ENCODE measurements around the gene RFX7.
A peak's percentile ranks its signal among the peaks of the same experiment; 100 is the strongest.
"Not testable (repeated sequence)": the region's sequence is repeated elsewhere in the genome, so short reads cannot be mapped to it uniquely, and the experiment has no call there.

The RFX7 gene

GRCh38 chr15:56207711-56208110 is 36.0 kb downstream of the RFX7 start:
- no peak overlapping the region for H3K4me3 ChIP-seq (replicated peaks; ENCODE audit: low read depth, low read length)
- no peak for TF ChIP-seq CTCF (IDR thresholded peaks at IDR 0.05; ENCODE audit: low read depth, low read length, missing control alignments)
- no peak for DNase-seq (ENCODE audit: extremely low read depth, low read depth)

- no peak for DNase-seq (ENCODE audit: extremely low read depth, low read depth)
- H3K4me3 ChIP-seq (replicated peaks; ENCODE audit: low read depth, low read length) = no peak overlapping the region
- TF ChIP-seq CTCF (IDR thresholded peaks at IDR 0.05; ENCODE audit: low read depth, low read length, missing control alignments) = no peak
Observed at GRCh38 chr15:56207092-56207491, 36.6 kb downstream of the RFX7 start.

GRCh38 chr15:56205061-56205876 is 38.4 kb downstream of the RFX7 start:
- no peak overlapping the region for H3K4me3 ChIP-seq (replicated peaks; ENCODE audit: low read depth, low read length)
- peak; percentile 27 for DNase-seq (ENCODE audit: extremely low read depth, low read depth)
- TF ChIP-seq CTCF (IDR thresholded peaks at IDR 0.05; ENCODE audit: low read depth, low read length, missing control alignments) = no peak

- H3K4me3 ChIP-seq (replicated peaks; ENCODE audit: low read depth, low read length); DNase-seq (ENCODE audit: extremely low read depth, low read depth): not testable (repeated sequence)
Observed at GRCh38 chr15:56203312-56203922, 40.3 kb downstream of the RFX7 start.

GRCh38 chr15:56202701-56203100 is 41.0 kb downstream of the RFX7 start:
- no peak for TF ChIP-seq CTCF (IDR thresholded peaks at IDR 0.05; ENCODE audit: low read depth, low read length, missing control alignments)
- no peak overlapping the region for H3K4me3 ChIP-seq (replicated peaks; ENCODE audit: low read depth, low read length)
- no peak for DNase-seq (ENCODE audit: extremely low read depth, low read depth)

GRCh38 chr15:56199038-56199437 is 44.6 kb downstream of the RFX7 start:
- H3K4me3 ChIP-seq (replicated peaks; ENCODE audit: low read depth, low read length) = no peak overlapping the region
- no peak for DNase-seq (ENCODE audit: extremely low read depth, low read depth)
- TF ChIP-seq CTCF (IDR thresholded peaks at IDR 0.05; ENCODE audit: low read depth, low read length, missing control alignments) = no peak

GRCh38 chr15:56194035-56194434 is 49.6 kb downstream of the RFX7 start:
- no peak overlapping the region for H3K4me3 ChIP-seq (replicated peaks; ENCODE audit: low read depth, low read length)
- TF ChIP-seq CTCF (IDR thresholded peaks at IDR 0.05; ENCODE audit: low read depth, low read length, missing control alignments) = no peak
- no peak for DNase-seq (ENCODE audit: extremely low read depth, low read depth)

Measured in HFF-Myc (cell line).